ENCODE data around the gene SRRM2.

DNA sequence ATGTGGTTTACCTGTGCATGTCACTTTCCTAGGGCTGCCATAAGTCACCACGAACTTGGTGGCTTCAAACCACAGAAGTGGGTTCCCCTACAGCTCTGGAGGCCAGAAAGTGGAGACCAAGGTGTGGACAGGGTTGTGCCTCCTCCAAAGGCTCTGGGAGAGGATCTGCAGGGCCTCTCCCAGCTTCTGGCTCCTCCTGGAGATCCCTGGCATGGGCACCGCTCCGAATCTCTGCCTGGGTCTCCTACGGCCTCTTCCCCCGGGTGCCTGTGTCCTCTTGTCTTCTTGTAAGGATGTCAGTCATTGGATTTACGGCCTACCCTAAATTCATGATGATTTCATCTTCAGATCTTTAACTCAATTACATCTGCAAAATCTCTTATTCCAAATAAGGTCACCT lies 2.5 kb upstream of the SRRM2 start:
- TF ChIP-seq, protein P1, sequence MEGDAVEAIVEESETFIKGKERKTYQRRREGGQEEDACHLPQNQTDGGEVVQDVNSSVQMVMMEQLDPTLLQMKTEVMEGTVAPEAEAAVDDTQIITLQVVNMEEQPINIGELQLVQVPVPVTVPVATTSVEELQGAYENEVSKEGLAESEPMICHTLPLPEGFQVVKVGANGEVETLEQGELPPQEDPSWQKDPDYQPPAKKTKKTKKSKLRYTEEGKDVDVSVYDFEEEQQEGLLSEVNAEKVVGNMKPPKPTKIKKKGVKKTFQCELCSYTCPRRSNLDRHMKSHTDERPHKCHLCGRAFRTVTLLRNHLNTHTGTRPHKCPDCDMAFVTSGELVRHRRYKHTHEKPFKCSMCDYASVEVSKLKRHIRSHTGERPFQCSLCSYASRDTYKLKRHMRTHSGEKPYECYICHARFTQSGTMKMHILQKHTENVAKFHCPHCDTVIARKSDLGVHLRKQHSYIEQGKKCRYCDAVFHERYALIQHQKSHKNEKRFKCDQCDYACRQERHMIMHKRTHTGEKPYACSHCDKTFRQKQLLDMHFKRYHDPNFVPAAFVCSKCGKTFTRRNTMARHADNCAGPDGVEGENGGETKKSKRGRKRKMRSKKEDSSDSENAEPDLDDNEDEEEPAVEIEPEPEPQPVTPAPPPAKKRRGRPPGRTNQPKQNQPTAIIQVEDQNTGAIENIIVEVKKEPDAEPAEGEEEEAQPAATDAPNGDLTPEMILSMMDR (IDR thresholded peaks at IDR 0.05) = no peak
- TF ChIP-seq EP300 (IDR thresholded peaks at IDR 0.05) (no peak), POLR2A (IDR thresholded peaks at IDR 0.05) (no peak), POLR2AphosphoS5 (IDR thresholded peaks at IDR 0.05) (no peak)
